Epithelial cell of proximal tubule (primary cell): ENCODE data around the gene ASCC3. TPM values are rescaled to one million over a fixed set of nuclear protein-coding genes. Genes with fewer than 3 reads are reported as not detected.

ENCODE experiments used
- DNase-seq: peaks from one replicate; pipeline ENCODE4 v3.0.0-alpha.2; 2011; ENCODE audit warnings: low read depth
- H3K4me3 ChIP-seq: 2 replicates; pipeline ENCODE4 v1.5.1; 2011; ENCODE audit warnings: low read depth, mild to moderate bottlenecking, low read length
- CTCF ChIP-seq: conservative IDR thresholded peaks from 2 replicates; pipeline ENCODE4 v1.5.1; 2012; ENCODE audit warnings: low read depth, mild to moderate bottlenecking, low read length
- total RNA-seq: library from RNA; depleted of rRNA; stranded (reverse); fragments of >200 nt; gene quantifications from 2 replicates; pipeline ENCODE4 v1.2.3, GENCODE V29; 2015

ASCC3 gene
- total RNA-seq, 1 donor from 2014 or later: 28.6 TPM

- H3K4me3 ChIP-seq: no peak overlapping the region
- DNase-seq: no peak
- no peak for TF ChIP-seq CTCF
Measured at GRCh38 chr6:100712997-100713396, 168.1 kb downstream of the ASCC3 start.

- no peak for DNase-seq
- TF ChIP-seq CTCF: no peak
- H3K4me3 ChIP-seq: no peak overlapping the region
Measured at GRCh38 chr6:100706491-100706890, 174.6 kb downstream of the ASCC3 start.

- no peak overlapping the region for H3K4me3 ChIP-seq
- no peak for DNase-seq
- no peak for TF ChIP-seq CTCF
Measured at GRCh38 chr6:100704961-100705360, 176.2 kb downstream of the ASCC3 start.

GRCh38 chr6:100701728-100702127 is 179.4 kb downstream of the ASCC3 start:
- DNase-seq: no peak
- H3K4me3 ChIP-seq: no peak overlapping the region
- no peak for TF ChIP-seq CTCF

GRCh38 chr6:100700009-100700408 is 181.1 kb downstream of the ASCC3 start:
- TF ChIP-seq CTCF: no peak
- no peak for DNase-seq
- no peak overlapping the region for H3K4me3 ChIP-seq

GRCh38 chr6:100695445-100695844 is 185.7 kb downstream of the ASCC3 start:
- H3K4me3 ChIP-seq: no peak overlapping the region
- DNase-seq: no peak
- no peak for TF ChIP-seq CTCF

- TF ChIP-seq CTCF: no peak
- no peak for DNase-seq
- no peak overlapping the region for H3K4me3 ChIP-seq
Measured at GRCh38 chr6:100693249-100693927, 187.7 kb downstream of the ASCC3 start.
